CD4-positive, alpha-beta T cell treated with Interferon gamma for 1 hour (primary cell): ENCODE measurements around the gene ARHGEF37.
A peak's percentile ranks its signal among the peaks of the same experiment; 100 is the strongest.
"Not testable (repeated sequence)": the region's sequence is repeated elsewhere in the genome, so short reads cannot be mapped to it uniquely, and the experiment has no call there.

ENCODE experiments used
- DNase-seq: peaks from one replicate; pipeline ENCODE4 v3.0.0-alpha.2; 2020

The ARHGEF37 gene

DNA sequence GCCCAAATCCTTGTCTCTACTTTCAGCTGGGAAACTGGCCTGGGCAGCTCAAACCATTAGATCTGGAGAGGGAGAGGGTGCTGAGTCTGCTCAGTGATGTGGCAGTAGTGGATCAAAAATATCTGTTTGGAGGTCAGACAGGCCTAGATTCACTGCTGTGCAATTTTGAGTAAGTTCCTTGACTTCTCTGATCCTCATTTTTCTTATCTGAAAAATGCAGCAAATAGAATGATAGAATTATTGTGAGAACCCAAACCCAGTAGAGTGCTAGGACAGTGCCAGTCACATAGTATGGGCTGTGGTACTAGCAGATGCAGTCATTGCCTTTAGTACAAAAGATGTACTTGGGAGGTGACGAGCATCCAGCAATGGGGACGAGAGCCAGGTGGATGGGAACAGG, 50.2 kb downstream of the ARHGEF37 start:
- no peak for DNase-seq

DNA sequence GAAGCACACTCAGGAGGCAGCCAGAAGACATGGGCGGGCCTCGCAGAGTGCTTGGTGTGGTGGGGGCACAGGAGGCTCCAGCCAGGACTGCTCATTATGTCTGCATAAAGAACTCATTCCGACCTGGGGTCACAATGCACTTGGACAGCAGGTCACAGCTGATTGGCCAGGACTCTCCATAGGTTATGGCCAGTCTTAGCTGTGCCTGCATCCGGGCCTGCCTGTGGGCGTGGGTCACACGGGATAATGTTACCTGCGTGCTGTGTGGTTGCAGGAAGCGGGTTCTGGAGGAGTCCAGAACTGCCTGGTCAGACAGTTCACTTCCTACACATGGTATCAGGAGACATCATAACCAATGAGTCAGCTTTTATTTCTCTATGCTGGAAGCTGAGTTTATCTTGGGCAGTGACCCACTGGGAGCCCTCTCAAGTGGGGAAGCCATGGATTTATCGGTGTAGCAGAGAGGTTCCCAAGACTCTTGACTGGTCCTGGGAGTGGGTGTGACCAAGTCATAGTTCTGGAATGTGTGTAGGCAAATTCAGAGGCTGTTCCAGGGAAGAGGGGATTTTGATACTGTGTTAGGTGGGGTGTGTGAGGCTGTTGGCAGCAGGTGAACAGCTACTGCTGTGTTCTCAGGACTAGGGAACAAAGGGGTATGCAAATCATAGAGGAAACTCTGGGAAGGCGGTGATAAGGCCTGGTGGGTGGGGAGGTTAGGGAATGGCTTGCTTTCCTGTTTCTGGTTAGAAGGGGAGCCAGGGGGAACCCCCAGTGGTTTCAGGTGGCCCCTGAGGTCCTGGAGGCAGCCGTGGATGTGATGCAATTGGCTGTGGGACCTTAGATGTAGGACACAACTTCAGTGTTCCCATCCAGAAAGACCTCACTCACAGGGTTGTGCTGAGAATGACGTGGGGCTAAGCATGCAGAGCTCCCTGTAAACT, 51.3 kb downstream of the ARHGEF37 start:
- no peak for DNase-seq

DNA sequence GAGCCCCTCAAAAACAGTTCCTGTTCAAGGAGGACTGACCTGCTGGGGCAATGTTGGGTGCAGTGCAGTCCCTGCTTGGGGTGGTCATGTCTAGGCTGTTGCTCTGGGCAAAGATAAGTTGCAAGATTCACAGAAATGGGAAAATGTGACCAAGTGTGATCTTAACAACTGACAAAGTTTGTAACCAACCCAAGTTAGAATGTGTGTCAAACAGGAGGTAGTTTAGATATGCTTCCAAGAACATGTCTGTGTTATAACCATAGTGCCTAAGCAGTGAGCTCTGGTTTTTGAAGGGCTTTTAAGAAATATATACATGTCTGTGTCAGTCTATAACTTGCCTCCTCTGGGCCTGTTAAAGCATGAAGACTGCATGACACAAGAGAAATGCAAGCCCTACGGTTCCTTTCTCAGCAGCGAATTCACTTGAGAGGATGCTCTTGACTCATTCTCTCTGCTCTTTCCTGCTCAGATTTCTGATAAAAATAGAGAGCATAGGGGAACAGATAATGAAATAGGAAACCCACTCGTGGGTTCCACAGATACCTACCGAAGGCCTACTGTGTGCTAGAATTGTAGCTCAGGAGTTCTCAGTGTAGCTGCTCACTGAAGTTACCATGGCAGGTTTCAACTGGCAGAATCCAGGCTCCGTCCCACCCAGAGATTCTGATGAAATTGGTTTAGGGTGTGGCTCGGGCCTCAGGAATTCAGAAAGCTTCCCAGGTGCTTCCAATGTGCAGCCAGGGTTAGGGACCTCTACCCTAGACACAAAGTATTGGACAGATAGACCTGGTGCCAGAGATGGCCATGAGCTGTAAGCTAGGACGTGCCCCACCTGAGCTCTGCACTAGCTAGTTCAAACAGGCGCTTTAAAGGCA, 52.4 kb downstream of the ARHGEF37 start:
- no peak for DNase-seq

DNA sequence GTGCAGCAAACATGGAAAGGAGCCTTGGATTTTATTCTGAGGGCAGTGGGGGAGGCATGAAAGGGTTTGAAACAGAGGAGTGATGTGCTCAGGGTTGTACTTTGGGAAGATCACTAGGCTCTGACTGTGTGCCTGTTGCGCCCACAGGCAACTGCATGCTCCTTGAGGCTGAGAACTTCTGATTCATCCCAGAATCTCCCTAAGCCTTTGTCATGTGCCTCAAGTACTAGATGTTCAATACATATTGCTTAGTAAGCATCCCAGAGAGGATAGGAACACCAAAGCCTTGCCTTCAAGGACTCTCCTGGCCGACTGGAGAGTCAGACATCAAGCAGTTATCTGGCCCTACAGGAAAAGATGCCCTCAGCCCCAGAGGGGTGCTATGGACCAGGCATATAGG, 54.1 kb downstream of the ARHGEF37 start:
- DNase-seq, result no peak

DNA sequence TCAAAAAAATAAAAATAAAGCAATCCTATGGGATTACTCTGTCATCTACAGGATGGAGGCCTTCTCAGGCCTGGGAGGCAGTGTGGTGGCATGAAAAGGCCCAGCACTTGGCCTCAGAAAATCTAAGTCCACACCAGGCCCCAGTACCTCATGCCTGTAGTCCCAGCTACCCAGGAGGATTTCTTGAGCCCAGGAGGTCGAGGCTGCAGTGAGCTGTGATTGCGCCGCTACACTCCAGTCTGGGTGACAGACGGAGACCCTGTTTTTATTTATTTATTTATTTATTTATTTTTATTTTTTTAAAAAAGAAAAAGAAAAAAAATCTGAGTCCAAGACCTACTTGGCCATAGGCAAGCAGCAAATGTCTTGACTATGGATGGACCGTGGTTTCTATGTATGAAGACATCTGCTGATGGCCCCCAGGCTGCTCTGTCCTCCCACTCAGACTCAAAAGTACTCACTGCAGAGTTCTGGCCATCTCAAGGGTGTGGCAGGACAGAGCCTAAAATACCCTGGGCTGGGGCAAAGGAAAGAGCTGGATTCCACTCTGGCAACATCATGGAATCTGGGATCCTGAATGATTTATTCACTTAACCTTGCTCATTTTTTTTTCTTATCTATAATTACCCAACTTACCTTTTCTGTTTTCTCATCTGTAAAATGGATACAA, 55.0 kb downstream of the ARHGEF37 start:
- no peak for DNase-seq

DNA sequence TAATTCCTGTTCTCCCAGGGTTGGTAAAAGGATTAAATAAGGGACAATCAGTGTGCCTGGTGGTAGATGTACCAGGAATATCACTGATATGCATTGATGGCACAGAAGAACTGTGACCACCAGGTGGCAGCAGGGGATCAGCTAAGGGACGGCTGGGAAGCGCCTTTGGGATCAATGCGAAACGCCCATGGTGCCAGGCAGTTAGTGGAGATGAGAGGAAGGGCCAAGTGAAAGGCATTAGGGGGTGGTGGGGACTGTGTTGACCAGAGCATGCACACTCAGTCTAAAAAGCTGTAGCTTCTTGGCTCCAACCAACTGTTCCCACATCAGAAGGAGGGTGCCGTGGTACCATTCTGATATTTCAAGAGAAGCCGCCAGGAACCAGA, 55.6 kb downstream of the ARHGEF37 start:
- no peak for DNase-seq

DNA sequence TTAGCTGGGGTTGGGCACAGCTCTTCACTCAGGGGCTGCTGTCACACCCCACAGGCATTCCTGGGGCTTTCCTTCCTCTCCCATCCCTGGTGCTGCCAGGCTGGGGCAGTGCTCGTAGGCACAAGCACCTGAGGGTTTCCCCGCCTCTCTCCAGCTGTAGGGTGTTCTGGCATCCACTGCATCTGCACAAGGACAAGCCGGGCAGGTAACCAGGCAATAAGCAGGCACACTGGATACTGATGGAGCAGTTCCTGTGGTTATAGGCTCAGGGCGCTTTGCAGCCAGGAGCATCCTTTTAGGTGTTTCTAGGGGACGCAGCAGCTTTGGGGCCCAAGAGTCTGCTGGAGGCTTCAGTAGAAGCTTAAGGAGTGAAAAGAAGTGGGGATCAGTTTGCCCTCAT, 56.8 kb downstream of the ARHGEF37 start:
- no peak for DNase-seq

DNA sequence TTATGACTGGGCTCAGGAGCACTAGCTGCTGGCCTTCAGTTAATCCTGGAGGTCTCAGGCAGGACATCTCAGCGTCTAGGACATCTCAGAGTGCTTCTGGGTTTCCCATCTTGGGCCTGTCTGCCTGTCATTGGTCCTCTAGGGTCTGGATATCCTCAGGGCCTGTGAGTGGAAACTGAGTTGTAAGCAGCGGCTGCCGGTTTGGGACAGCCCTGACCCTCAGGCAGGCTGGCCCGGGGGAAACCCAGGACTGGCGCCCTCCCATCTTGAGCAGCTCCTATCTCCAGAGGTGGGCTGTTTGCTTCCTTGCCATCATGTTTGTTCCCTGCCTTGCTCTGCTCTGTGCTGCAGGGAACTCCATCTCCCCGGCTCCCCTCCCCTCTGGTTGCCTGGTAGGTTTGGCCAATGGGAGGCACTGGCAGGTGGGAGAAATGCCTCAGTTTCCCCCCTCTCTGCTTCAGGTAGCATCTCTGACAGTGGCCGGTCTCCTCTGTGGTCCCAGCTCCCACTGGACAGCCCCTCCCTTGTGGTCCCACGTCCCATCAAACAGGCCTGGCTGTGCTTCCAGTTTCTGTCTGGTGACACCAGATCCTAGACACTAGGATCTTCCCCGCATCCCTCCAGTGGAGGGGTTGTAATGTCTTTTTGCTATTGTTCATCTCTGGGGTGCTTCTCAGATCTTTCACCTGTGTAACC, 57.4 kb downstream of the ARHGEF37 start:
- DNase-seq, result no peak

DNA sequence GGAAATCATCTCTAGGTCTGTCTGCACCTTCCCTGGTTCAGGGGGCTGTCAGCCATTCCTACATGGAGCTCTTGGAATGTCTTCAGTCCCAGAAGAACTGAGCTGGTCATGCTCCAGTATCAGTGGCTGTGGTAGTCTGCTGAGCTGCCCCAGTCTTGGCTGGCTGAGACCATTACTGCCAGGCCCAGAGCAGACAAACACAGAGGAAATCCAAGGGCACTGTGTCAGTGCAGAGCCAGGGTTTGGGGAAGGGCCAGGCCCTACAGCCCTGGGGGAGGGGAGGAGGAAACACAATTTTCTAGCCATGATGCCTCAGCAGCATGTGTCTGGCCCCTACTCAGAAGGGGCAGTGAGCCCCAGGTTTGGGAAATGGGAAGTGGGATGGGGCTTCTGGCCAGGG, 58.4 kb downstream of the ARHGEF37 start:
- no peak for DNase-seq

DNA sequence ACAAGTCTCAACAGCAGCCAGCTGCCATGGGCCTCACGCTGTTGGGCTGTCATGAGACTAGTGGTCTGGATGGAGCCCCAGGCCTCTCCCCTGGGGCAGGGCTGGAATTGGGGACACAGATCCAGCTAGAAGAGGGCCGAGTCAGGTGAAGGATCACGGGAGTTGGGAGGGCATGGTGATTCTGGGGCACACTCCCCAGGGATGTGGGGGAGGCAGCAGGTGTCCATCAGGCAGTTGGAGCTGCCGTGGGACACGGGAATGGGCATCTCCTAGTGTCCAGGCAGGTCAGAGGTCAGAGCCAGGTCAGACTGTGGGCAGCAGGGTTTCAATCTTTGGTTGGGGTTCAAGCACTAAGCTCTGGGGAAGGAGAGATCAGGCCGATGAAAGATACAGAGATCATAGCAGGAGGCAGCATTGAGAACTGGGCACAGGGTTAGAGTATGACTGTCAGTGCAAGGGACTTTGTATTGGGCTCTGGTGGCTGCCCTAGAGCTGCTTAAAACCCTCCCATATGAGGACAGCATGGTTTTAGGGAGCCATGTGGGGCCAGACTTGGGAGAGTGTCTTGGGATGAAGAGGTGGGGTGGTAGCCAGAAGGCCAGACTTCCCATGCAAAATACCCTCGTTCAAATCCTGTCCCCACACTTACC, 59.2 kb downstream of the ARHGEF37 start:
- no peak for DNase-seq

DNA sequence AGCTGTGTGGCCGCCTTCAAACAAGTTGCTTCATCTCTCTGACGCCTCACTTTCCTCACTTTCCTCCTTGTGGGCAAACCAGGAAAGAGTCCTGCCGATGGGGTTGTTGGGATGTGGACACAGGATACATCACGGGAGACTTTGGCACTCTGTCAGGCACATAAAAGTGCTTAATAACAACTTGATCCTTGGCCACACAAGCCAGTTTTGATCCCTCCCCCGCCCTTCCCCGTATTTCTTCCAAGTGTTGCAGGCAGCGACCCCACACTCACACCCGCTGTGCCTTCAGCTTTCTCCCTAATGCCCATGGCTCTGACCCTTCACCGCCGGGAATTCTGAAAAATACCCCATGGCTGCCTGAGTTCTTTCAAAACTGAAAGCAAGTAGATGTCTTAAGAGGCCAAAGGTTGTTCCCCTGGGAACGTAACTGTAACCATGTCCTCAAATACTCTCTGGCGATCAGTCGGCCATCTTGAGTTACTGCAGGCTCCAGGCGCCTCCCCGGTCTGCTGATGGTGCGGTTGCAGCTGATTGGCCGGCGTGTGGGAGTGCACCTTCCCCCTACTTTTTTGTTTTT, 59.8 kb downstream of the ARHGEF37 start:
- DNase-seq, result no peak

DNA sequence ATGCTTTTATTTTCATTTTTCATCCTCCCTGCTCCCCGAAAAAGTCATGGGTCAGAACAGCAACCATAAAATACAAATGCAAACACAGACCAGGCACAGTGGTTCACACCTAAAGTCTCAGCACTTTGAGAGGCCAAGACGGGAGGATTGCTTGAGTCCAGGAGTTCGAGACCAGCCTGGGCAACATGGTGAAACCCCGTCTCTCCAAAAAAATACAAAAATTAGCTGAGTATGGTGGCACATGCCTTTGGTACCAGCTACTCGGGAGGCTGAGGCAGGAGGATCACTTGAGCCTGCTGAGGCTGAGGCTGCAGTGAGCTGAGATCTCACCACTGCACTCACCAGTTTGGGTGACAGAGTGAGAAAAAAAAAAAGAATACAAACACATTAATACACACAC, 60.3 kb downstream of the ARHGEF37 start:
- DNase-seq, result no peak

DNA sequence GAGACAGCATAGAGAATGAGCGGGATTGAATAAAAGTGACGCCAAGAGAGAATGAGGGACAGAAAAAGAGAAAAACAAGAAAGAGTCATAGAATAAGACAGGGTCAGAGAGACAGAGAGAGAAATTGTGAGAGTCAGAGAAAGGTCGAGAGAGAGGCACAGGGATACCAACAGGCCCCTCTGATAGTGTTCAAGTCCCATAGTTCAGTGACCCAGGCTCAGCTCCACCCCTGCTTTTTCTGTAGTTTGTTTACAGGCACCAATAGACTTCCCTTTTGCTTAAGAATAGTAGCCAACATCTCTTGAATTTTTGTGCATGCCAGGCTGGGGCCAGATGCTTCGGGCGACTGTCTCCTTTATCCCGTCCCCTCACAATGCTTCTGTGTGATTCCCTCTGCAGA, 62.5 kb downstream of the ARHGEF37 start:
- DNase-seq, result no peak

DNA sequence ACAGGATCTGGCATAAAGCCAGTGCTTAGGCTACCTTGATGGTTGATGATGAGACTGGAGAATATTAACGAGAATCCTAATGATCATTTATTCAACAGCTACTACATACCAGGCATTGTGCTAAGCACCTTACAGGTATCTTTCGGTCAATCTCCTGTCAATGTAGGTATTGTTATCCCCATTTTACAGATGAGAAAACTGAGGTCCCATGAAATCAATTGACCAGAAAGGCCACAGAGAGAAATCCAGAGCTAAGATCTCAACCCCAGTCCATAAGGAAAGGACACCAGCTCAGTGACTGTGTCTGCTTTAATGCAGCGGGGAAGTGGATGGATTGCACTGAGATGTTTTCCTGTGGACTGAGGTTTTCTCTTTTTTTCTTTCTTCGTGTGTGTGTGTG, 63.3 kb downstream of the ARHGEF37 start:
- no peak for DNase-seq

DNA sequence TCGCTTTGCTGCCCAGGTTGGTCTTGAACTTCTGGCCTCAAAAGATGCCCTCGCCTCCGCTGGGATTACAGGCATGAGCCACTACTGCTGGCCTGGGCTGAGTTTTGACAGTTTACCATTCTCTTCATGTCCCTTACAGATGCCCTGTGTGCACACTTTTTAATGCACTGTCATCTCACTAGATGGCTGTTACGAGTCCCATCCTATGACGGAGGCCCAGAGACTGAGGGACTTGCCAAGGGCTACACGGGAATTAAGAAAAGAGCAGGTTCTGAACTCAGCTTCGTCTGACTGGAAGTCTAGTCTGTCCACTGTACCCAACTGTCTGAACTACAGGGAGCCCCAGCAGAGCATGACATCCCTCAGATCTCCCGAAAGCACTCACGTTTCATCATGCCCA, 63.9 kb downstream of the ARHGEF37 start:
- no peak for DNase-seq

DNA sequence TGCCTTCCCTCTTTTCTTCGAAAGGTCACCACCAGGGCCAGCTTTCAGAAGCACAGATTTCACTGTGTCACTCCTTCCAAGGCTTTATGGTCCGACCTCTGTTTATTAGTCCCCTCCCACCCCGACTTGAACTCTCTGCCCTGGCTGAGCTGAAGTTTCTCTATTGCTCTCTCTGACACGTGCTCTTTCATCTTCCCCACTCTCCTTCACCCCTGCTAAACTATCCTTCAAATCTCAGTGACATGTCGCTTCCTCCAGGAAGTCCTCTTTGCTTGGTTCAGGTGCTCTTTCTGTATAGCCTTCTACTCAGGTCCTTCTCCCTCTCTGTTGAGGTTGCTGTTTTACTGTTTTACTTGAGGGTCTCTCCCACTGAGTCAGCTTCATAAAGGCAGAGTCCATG, 64.4 kb downstream of the ARHGEF37 start:
- no peak for DNase-seq

DNA sequence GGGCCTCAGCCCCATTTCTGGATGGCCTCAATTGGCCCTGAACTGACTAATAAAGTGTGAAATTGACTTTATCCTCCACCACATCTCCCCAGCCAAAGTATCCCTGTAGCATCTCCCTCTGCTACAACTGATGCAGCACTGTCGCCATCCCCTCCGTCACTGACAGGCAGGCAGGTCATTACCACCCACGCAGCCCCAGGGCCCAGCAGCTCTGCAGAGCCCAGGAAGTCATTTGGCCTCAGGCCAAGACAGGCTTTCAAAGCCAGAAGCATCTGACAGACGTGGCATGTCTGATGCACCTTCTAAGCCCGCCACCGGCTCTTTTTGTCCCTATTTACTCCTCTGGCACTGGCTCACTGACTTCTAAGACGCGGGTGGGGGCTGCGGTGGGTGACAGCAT, 65.3 kb downstream of the ARHGEF37 start:
- DNase-seq, result peak; percentile 18

DNA sequence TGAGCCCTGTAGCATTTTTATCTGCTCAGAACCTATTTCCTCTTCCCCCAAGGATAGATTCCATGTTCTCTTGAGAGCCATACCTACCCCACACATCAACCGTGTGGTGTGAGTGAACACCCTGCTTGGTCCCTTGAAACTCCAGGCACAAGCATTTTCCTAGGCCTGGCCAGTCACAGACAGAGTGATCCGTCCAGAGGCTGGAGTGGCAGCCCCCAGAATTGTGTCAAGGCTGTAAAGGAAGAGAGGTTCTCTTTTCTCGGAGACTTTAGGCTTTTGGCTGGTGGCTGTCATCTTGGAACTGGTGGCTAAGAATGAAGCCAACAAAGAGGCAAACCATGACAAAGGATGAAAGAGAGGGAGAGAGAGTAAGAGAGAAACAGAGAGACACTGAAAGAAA, 66.0 kb downstream of the ARHGEF37 start:
- DNase-seq, result no peak

DNA sequence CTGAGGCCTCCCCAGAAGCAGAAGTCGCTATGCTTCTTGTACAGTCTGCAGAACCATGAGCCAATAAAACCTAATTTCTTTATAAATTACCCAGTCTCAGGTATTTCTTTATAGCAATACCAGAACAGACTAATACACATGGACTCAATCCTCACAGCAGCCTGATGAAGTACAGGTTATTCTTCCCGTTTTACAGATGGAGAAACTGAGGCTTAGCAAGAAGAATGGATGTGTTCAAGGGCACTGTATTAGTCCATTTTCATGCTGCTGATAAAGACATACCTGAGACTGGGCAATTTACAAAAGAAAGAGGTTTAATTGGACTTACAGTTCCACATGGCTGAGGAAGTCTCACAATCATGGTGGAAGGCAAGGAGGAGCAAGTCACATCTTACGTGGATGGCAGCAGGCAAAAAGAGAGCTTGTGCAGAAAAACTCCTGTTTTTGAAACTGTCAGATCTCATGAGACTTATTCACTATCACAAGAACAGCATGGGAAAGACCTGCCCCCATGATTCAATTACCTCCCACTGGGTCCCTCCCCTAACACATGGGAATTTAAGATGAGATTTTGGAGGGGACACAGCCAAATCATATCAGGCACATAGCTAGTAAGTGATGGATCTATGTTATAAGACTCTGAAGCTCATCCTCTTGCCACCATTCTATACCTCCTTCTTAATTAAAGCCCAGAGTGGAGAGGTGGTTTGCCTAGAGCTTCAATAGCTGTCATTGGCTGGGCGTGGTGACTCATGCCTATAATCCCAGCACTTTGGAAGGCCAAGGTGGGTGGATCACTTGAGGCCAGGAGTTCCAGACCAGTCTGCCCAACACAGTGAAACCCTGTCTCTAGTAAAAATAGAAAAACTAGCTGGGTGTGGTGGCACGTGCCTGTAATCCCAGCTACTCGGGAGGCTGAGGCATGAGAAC, 67.4 kb downstream of the ARHGEF37 start:
- DNase-seq, result not testable (repeated sequence)

DNA sequence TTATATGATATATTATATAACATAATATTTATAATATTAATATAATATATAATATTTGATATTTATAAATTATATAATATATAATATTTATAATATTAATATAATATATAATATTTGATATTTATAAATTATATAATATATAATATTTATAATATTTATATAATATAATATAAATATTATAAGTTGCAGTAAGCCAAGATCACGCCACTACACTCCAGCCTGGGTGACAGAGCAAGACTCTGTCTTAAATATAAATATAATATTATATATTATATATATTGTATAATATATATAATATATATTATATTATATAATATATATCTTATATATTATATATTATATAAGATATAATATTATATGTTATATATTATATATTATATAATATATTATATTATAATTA, 68.4 kb downstream of the ARHGEF37 start:
- DNase-seq, result not testable (repeated sequence)

DNA sequence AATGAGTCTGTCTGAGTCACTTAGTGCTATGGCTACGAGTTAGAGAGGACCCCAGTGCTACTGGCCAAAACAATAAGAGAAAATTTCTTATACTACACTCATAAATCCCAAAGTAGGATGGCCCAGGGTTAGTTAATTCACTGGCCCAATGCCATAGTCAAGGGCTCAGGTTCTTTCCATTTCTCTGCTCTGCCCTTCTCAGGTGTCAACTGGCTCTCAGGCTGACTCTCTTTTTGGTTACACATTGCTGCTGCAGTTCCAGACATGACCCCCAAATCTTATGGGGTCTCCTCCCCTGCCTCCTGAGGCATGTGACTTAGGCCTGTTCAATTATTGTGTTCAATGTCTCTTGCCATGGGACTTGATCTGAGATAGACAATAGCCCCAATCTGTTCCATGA, 70.4 kb downstream of the ARHGEF37 start:
- no peak for DNase-seq
